ENCODE results near the gene IL34. TPM values are rescaled to one million over a fixed set of nuclear protein-coding genes. Genes with fewer than 3 reads are reported as not detected.

The IL34 gene
- total and polyA plus RNA-seq, 2 of the 13 experiments (the other 11 are each of a cell fraction or from before 2014, with no cell fraction given): 1.2 to 1.3 TPM

DNA sequence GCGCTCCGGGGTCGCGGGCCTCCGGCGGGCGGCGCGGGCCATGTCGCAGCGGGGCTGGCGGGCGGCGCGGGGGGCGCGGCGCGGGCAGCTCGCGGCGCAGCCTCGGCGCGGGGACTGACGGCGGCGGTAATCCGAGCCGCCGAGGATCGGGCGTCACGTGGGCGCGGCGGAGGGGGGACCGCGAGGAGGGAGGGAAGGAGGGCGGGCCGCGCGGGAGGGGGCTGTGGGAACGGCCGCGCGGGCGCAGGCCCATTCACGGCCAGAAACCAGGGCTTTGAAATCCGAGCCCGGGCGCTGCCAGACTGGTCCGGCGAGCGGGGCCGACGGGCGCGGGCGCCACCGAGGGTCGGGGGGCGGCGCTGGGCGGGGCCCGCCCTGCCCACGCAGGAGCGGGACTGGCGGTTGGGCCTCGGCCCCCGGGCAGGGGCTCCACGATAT lies 39.6 kb downstream of the IL34 start, which contains the start of gene MTSS2 (continued):
- TF ChIP-seq TARDBP (CRISPR knock-in tag; IDR thresholded peaks at IDR 0.05): no peak
- no peak for TF ChIP-seq SOX6 (IDR thresholded peaks at IDR 0.05)
- TF ChIP-seq SOX6 (CRISPR knock-in tag; IDR thresholded peaks at IDR 0.05): no peak; the same call in 1 of the 2 replicates
- TF ChIP-seq ZNF20 (CRISPR knock-in tag; IDR thresholded peaks at IDR 0.05): no peak
- TF ChIP-seq CHD4 (IDR thresholded peaks at IDR 0.05; ENCODE audit: borderline replicate concordance, low read length): no peak
- peak; percentile 56; the same call in 1 of the 2 replicates for TF ChIP-seq MAF1 (CRISPR knock-in tag; IDR thresholded peaks at IDR 0.05; ENCODE audit: borderline replicate concordance)
- no peak for TF ChIP-seq ZNF616 (CRISPR knock-in tag; IDR thresholded peaks at IDR 0.05; ENCODE audit: low read depth)
- no peak for TF ChIP-seq STAG1 (CRISPR knock-in tag; IDR thresholded peaks at IDR 0.05)
- TF ChIP-seq ZNF33B (CRISPR knock-in tag; IDR thresholded peaks at IDR 0.05): no peak
- 0 out of 2 replicates have a peak, but pooled peaks have one; percentile 34 for TF ChIP-seq KLF15 (CRISPR knock-in tag; IDR thresholded peaks at IDR 0.05; ENCODE audit: borderline replicate concordance)
- TF ChIP-seq RARA (CRISPR knock-in tag; IDR thresholded peaks at IDR 0.05): no peak
- peak; percentile 75 for TF ChIP-seq SAP130 (CRISPR knock-in tag; IDR thresholded peaks at IDR 0.05; ENCODE audit: low read depth)
- no peak for TF ChIP-seq SOX13 (IDR thresholded peaks at IDR 0.05)
- peak in 1 of 2 experiments; percentile 47; a peak in 1 of 4 replicates for TF ChIP-seq SOX13 (CRISPR knock-in tag; conservative IDR thresholded peaks at IDR 0.05 in 1 of 2, IDR thresholded peaks at IDR 0.05 in 1 of 2)
- TF ChIP-seq NFIB (CRISPR knock-in tag; IDR thresholded peaks at IDR 0.05; ENCODE audit: borderline replicate concordance): no peak
- peak; percentile 56; the same call in 1 of the 2 replicates for TF ChIP-seq ZNF788 (CRISPR knock-in tag; IDR thresholded peaks at IDR 0.05; ENCODE audit: borderline replicate concordance)
- no peak for TF ChIP-seq TBP (CRISPR knock-in tag; IDR thresholded peaks at IDR 0.05)
- no peak for TF ChIP-seq ZNF263 (CRISPR knock-in tag; IDR thresholded peaks at IDR 0.05)
- TF ChIP-seq, protein P1, sequence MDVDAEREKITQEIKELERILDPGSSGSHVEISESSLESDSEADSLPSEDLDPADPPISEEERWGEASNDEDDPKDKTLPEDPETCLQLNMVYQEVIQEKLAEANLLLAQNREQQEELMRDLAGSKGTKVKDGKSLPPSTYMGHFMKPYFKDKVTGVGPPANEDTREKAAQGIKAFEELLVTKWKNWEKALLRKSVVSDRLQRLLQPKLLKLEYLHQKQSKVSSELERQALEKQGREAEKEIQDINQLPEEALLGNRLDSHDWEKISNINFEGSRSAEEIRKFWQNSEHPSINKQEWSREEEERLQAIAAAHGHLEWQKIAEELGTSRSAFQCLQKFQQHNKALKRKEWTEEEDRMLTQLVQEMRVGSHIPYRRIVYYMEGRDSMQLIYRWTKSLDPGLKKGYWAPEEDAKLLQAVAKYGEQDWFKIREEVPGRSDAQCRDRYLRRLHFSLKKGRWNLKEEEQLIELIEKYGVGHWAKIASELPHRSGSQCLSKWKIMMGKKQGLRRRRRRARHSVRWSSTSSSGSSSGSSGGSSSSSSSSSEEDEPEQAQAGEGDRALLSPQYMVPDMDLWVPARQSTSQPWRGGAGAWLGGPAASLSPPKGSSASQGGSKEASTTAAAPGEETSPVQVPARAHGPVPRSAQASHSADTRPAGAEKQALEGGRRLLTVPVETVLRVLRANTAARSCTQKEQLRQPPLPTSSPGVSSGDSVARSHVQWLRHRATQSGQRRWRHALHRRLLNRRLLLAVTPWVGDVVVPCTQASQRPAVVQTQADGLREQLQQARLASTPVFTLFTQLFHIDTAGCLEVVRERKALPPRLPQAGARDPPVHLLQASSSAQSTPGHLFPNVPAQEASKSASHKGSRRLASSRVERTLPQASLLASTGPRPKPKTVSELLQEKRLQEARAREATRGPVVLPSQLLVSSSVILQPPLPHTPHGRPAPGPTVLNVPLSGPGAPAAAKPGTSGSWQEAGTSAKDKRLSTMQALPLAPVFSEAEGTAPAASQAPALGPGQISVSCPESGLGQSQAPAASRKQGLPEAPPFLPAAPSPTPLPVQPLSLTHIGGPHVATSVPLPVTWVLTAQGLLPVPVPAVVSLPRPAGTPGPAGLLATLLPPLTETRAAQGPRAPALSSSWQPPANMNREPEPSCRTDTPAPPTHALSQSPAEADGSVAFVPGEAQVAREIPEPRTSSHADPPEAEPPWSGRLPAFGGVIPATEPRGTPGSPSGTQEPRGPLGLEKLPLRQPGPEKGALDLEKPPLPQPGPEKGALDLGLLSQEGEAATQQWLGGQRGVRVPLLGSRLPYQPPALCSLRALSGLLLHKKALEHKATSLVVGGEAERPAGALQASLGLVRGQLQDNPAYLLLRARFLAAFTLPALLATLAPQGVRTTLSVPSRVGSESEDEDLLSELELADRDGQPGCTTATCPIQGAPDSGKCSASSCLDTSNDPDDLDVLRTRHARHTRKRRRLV (CRISPR knock-in tag; IDR thresholded peaks at IDR 0.05): no peak
- TF ChIP-seq ZNF414 (CRISPR knock-in tag; IDR thresholded peaks at IDR 0.05): no peak
- TF ChIP-seq TEAD3 (CRISPR knock-in tag; optimal IDR thresholded peaks at IDR 0.05; ENCODE audit: borderline replicate concordance): no peak
- peak; percentile 74 for TF ChIP-seq ZBTB2 (CRISPR knock-in tag; IDR thresholded peaks at IDR 0.05; ENCODE audit: low read depth)
